Effector CD8-positive, alpha-beta T cell (primary cell): ENCODE data around the gene PARM1.

Experiments
- DNase-seq: peaks from one replicate; lab custom pipeline; 2025; lab: John Stamatoyannopoulos, UW

PARM1 gene

DNA sequence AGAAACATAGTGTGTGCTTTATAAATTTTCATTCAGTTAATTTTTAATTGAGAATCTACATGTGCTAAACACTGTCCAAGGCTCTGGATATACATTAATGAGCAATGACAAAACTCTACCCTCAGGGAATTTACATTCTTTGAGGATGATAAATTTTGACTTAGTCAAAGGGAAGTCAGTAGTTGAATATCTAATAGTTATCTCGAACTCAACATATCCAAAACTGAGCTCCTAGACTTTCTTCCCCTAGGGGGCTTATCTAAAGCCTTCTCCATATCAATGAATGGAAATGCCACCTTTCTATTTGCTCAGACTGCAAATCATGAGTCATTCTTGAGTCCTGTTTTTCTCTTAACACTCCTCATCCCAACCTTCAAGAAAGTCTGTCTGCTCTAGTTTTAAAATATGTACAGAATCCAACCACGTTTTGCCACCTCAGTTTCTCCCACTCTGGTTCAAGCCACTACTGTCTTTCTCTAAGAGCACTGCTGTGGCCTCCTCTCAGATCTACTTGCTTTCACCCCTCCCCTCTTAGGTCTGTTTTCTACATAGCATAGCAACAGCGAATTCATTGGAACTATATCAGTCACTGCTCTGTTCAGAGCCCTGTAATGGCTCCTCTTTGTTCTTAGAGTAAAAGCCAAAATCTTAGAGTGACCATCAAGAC, 9.5 kb downstream of the PARM1 start:
- no peak for DNase-seq

- no peak for DNase-seq
These were observed 10.0 kb downstream of the PARM1 start for GRCh38 chr4:74942918-74943253.

- DNase-seq = no peak
These were observed 11.5 kb downstream of the PARM1 start for GRCh38 chr4:74944354-74944793.

DNA sequence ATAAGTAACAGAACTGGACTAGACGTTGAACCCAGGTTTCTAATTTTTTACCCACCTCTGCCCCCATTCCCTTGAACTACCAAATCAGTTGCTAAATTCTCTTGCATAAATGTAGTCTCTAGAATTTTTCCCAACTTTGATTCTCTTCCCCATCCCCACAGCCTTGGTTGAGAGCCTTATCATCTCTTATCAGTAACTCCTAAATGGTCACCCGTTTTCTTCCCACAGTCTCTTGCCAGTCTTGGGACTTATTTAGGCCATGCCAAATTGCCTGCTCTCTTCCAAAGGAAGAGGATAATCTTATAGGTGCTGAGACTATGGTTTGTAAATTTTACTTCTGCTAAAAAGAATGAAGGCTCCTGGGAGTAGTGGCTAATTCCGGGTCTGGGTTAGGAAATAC, 13.3 kb downstream of the PARM1 start:
- DNase-seq = no peak

DNA sequence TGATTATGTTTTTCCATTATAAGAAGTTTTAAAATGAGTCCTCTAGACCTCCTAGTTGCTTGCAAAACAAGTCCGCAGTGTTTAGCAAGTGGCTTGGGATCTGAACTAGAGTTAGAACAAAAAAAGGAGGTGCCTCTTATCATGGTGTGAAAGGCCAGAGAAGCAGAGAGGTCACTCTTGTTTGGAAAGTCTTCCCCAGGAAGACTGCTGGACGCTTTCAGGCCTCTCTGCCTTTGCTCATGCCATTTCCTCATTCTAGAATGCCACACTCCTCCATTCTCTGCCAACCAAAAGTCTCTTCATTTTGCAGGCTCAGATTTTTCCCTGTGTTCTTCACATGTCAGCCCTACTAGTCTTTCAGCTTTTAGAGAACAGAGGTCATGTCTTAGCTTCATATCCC, 14.9 kb downstream of the PARM1 start:
- no peak for DNase-seq

DNA sequence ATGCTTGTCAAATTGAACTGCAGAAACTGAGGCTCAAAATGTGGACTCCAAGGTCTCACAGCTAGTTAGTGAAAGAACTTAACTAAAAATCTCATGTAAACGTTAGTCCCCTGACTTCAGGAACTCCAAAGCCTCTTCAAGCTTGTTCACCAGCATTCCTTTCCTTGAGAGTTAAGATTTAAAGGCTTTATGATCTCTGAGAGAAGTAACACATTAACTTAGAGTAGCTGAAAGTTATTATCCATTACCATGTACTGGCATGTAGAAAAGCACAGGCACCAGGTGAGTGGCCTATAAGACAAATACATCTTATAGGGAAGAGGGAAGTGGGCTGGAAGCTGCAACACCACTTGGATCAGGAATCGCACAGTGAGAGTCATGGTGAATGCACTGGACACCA, 15.3 kb downstream of the PARM1 start:
- DNase-seq = no peak

DNA sequence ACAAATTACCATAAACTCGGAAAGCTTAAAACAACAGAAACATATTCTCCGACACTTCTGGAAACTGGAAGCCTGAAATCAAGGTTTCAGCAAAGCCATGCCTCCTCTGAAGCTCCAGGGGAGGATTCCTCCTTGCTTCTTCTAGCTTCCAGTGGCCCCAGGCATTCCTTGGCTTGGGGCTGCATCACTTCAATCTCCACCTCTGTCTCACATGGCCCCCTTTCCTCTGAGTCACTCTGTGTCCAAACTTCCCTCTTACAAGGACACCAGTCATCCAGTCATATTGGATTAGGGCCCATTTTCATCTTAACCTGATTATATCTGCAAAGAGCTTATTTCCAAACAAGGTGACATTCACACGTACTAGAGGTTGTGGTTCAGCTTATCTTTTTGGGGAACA, 17.3 kb downstream of the PARM1 start:
- DNase-seq = no peak

- DNase-seq = no peak
These were observed 18.0 kb downstream of the PARM1 start for GRCh38 chr4:74950882-74951281.

GRCh38 chr4:74953647-74954046, 20.7 kb downstream of the PARM1 start:
- no peak for DNase-seq

DNA sequence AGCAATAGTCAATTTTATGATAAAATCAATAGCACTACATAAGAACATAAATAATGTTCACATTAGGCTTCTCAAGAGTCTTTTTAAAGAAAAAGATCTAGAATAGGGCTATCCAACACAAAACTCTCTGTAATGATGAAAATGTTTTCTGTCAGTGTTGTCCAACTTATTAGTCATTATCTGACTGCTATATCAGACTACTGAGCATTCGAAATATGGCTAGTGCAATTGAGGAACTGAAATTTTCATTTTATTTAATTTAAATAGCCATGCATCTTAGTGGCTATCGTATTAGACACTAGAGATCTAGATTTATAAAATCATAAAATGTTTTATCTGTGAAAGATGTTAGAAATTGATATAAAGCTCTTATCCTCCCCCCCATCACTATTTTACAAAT, 26.0 kb downstream of the PARM1 start:
- DNase-seq = no peak

- DNase-seq = no peak
These were observed 28.3 kb downstream of the PARM1 start for GRCh38 chr4:74961230-74961629.

DNA sequence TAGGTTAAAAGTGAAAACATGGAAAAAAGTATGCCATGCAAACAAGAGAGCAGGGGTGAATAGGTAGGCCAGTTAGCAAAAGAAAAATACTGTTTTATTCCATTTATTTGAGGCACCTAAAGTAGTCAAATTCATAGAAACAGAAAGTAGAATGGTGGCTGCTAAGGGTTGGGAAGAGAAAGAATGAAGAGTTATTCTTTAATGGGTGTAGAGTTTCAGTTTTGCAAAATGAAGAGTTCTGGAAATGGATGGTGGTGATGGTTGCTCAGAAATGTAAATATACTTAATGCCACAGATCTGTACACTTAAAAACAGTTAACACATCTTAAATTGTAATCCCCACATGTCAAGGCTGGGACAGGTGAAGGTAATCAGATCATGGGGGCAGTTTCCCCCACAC, 29.7 kb downstream of the PARM1 start:
- DNase-seq = no peak

DNA sequence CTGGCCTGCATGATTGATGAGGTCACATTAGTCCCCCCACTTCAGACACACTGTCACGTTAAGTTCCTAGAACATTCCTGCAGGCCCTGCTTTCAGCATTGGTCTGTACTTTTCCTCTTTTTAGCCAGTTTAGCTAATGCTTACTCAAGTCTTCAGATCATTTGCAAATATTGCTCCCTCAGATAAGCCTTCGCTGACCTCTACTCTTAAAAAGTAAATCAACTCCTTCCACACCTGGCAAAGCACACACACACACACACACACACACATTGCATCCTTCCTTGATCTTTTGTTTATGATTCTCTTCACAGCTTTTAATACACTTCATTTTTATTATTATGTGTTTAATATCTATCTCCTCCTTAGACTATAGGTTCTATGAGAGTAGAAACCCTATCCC, 31.4 kb downstream of the PARM1 start:
- no peak for DNase-seq

DNA sequence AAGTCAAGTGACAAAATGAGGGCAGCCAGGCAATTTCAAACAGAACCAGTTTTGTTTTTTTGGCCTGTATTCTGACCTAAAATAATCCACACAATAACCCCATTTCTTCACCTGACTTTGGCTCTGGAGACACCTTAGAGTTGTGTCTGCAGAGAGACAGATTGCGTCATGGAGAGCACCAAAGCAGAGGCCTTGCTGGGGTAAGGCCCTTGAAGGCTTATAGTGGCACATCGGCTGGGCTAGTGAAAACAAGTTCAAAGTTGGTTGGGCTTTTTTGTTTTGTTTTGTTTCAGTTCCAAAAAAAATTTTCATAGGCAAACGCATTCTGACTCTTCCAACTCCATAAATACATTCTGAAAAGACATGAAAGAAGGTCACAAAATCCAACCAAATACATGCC, 34.4 kb downstream of the PARM1 start:
- DNase-seq = no peak

DNA sequence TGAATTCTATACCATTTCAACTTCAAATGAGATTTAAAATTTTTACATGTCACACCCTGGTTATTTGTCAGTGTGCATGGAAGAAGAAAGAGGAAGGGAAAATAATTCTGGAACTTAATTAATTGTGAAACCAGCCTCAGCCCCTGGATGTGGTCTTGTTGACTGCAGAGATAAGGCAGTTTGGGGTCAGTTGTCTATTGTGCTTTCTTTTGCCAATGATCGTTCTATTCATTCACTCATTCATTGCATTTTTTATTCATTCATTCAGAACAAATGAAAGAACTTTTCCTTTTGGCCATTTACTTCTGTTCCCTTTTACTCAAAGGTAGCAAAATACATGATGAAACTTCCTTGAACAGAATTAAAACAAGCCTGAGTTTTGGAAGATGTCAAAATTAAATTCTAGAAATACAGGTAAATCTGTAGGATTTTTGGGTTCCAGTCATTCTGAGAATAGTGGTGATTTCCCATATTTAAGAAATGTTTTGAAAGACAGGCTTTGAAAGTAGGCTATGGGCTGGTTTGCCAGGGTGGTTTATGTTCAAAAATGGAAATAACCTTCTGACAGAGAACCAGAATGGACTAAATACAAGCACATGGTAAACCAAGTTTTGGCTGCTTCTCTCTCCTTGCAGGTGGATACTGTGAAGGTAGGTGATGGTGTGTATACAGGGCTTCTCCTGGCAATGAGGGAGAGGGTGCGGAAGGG, 35.7 kb downstream of the PARM1 start:
- no peak for DNase-seq

DNA sequence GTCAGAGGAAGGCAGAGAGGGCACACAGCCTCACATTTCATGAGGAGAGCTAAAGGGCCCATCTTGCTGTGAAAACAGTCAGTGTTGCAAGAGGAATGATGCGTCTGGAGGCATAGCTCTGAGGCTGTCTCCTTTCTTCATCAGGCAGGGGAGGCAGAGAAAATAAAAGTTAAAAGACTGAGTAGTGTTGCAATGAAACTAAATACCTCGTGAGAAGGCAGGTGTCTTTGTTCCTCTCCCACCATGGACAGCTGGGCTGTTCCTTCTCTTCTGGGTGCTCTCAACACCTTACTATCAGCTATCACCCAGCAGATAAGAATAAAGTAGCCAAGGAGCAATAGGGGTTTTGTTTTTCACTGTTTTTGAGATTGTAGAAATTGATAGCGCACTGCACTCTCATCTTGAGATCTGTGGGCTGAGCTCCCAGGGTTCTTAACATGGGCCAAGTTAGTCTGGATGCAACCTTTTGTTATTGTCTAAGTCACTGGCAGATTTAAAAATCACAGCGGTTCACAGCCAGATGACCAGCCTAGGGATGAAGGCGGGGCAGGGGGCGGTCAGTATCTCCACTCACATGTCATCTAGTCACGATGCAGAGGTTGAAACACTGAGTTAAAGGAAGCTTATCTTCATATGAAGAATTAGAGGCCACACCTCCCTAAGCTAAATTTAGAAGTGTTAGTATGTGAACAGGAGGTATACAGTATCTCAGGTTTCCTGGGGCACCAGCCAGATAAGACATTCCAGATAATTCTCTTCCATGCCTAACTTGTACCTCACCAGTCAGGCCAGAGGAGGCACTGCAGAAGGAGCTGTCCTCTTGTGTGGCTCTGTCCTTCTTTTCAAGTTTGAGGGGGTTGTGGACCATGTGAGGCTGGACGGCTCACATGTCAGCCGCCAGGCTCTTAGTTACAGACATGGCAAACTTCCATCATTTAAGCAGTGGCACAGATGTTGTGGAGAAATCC, 36.9 kb downstream of the PARM1 start:
- DNase-seq = no peak

GRCh38 chr4:74970577-74970976, 37.7 kb downstream of the PARM1 start:
- DNase-seq = no peak

GRCh38 chr4:74971862-74972261, 38.9 kb downstream of the PARM1 start:
- DNase-seq = no peak

GRCh38 chr4:74975082-74975481, 42.2 kb downstream of the PARM1 start:
- DNase-seq = no peak

- no peak for DNase-seq
These were observed 43.2 kb downstream of the PARM1 start for GRCh38 chr4:74975848-74976824.

GRCh38 chr4:74982546-74983252, 49.8 kb downstream of the PARM1 start:
- no peak for DNase-seq
